Measurements from ENCODE around the gene SLC39A9.

Gene SLC39A9

GRCh38 chr14:69500736-69501135 lies 102.2 kb downstream of the SLC39A9 start:
- DNase-seq: no peak
- no peak for TF ChIP-seq CTCF (IDR thresholded peaks at IDR 0.05; ENCODE audit: low read depth, low read length, missing control alignments)
- Histone ChIP-seq H3K4me3 (ENCODE audit: low read depth, low read length) (no peak overlapping the region), H3K27me3 (replicated peaks) (peaks cover 6% of the 10 kb centered on the region), H3K27ac (no peak overlapping the region), H3K36me3 (replicated peaks) (no peaks in the 10 kb centered on the region)
- in situ Hi-C loops (cut with HindIII; ENCODE audit: low pct_ligation_motif_present, low sequenced_read_pairs): no loop called here

- Histone ChIP-seq H3K4me3 (ENCODE audit: low read depth, low read length) (no peak overlapping the region), H3K27ac (no peak overlapping the region), H3K36me3 (replicated peaks) (no peaks in the 10 kb centered on the region), H3K27me3 (replicated peaks) (peaks cover 6% of the 10 kb centered on the region)
- no peak for DNase-seq
- no peak for TF ChIP-seq CTCF (IDR thresholded peaks at IDR 0.05; ENCODE audit: low read depth, low read length, missing control alignments)
- in situ Hi-C loops (cut with HindIII; ENCODE audit: low pct_ligation_motif_present, low sequenced_read_pairs): no loop called here
Observed at GRCh38 chr14:69501423-69501838, 102.9 kb downstream of the SLC39A9 start.

- Histone ChIP-seq H3K27me3 (replicated peaks) (peaks cover 6% of the 10 kb centered on the region), H3K36me3 (replicated peaks) (no peaks in the 10 kb centered on the region), H3K4me3 (ENCODE audit: low read depth, low read length) (no peak overlapping the region), H3K27ac (no peak overlapping the region)
- DNase-seq: no peak
- TF ChIP-seq CTCF (IDR thresholded peaks at IDR 0.05; ENCODE audit: low read depth, low read length, missing control alignments): no peak
- in situ Hi-C loops (cut with HindIII; ENCODE audit: low pct_ligation_motif_present, low sequenced_read_pairs): no loop called here
Observed at GRCh38 chr14:69504775-69505174, 106.3 kb downstream of the SLC39A9 start.

- no peak overlapping the region for H3K4me3 ChIP-seq (ENCODE audit: low read depth, low read length)
- no peak overlapping the region for H3K27ac ChIP-seq
- DNase-seq: no peak
- TF ChIP-seq CTCF (IDR thresholded peaks at IDR 0.05; ENCODE audit: low read depth, low read length, missing control alignments): no peak
- in situ Hi-C loops (cut with HindIII; ENCODE audit: low pct_ligation_motif_present, low sequenced_read_pairs): no loop called here
- peaks cover 6% of the 10 kb centered on the region for H3K27me3 ChIP-seq (replicated peaks)
- no peaks in the 10 kb centered on the region for H3K36me3 ChIP-seq (replicated peaks)
Observed at GRCh38 chr14:69505338-69506240, 107.1 kb downstream of the SLC39A9 start.

GRCh38 chr14:69506241-69506595 lies 107.7 kb downstream of the SLC39A9 start:
- Histone ChIP-seq H3K27ac (no peak overlapping the region), H3K36me3 (replicated peaks) (no peaks in the 10 kb centered on the region), H3K4me3 (ENCODE audit: low read depth, low read length) (no peak overlapping the region), H3K27me3 (replicated peaks) (peaks cover 6% of the 10 kb centered on the region)
- no peak for DNase-seq
- no peak for TF ChIP-seq CTCF (IDR thresholded peaks at IDR 0.05; ENCODE audit: low read depth, low read length, missing control alignments)
- in situ Hi-C loops (cut with HindIII; ENCODE audit: low pct_ligation_motif_present, low sequenced_read_pairs): no loop called here
